ENCODE results near the gene SEC22C.

GRCh38 chr3:42530073-42530472, 51.7 kb downstream of the SEC22C start:
- TF ChIP-seq GATA2 (IDR thresholded peaks at IDR 0.05; ENCODE audit: low read depth, low read length) (no peak), GATA3 (IDR thresholded peaks at IDR 0.05; ENCODE audit: low read depth, low read length) (no peak)

All from SH-SY5Y (cell line).